Measurements from ENCODE around the gene UBE2G1.

UBE2G1 gene

DNA sequence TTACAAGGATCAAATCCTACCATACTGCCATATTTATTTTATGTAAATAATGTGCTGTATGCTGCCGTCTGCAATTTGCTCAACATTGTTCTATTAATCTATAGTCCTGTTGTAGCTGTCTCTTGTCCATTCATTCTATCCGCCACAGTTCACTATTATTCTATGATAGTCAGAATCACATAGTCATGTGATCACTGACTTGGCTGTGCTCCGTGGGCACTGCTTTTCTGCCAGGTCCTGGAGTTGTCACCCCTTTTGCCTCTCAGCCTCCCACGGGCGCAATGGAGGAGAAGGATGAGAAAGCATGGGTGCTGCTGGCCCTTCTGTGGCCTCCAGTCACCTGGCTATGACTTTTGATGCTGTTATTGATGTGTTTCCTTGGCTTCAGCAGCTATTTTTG, 65.4 kb downstream of the UBE2G1 start:
- no peak for DNase-seq (ENCODE audit: extremely low read depth, low read depth)
- TF ChIP-seq, protein P1, sequence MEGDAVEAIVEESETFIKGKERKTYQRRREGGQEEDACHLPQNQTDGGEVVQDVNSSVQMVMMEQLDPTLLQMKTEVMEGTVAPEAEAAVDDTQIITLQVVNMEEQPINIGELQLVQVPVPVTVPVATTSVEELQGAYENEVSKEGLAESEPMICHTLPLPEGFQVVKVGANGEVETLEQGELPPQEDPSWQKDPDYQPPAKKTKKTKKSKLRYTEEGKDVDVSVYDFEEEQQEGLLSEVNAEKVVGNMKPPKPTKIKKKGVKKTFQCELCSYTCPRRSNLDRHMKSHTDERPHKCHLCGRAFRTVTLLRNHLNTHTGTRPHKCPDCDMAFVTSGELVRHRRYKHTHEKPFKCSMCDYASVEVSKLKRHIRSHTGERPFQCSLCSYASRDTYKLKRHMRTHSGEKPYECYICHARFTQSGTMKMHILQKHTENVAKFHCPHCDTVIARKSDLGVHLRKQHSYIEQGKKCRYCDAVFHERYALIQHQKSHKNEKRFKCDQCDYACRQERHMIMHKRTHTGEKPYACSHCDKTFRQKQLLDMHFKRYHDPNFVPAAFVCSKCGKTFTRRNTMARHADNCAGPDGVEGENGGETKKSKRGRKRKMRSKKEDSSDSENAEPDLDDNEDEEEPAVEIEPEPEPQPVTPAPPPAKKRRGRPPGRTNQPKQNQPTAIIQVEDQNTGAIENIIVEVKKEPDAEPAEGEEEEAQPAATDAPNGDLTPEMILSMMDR (IDR thresholded peaks at IDR 0.05; ENCODE audit: low read depth, low read length), result no peak

DNA sequence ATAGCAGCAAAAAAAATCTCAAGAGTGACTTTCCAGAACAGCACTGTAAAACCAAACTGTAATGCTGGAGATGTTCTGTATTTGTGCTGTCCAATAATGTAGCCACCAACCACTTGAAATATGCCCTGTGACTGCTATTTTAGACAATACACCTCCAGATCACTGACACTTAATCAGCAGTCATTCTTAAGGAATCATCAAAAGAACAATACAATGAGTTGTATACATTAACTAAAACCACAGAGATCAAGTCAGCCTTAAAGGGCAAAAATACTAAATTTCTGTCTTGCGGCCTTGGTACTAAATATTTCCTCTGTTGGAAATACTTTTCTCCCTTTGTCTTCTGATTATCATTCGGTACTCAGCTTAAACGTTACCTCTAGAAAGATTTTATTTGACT, 69.1 kb downstream of the UBE2G1 start:
- no peak for DNase-seq (ENCODE audit: extremely low read depth, low read depth)
- TF ChIP-seq, protein P1 (IDR thresholded peaks at IDR 0.05; ENCODE audit: low read depth, low read length), result no peak

DNA sequence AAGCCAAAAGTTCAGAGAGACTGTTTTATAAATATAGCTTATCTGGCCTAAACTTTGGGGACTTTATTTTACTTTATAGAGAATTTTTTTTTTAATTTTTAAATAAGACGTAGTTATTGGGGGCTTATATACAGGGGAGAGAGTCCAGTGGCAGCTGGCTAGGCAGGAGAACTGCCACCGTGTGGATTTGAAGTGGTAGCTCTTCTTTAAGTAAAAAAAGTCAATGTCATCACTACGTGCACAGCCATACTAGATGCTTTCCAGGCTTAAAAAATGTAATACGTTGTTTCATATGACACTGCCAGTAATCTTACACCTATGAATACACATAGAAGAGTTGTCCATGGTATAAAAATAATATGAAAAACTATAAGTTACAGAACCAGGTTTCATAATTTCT, 70.8 kb downstream of the UBE2G1 start:
- TF ChIP-seq, protein P1 (IDR thresholded peaks at IDR 0.05; ENCODE audit: low read depth, low read length), result no peak
- DNase-seq (ENCODE audit: extremely low read depth, low read depth), result no peak

DNA sequence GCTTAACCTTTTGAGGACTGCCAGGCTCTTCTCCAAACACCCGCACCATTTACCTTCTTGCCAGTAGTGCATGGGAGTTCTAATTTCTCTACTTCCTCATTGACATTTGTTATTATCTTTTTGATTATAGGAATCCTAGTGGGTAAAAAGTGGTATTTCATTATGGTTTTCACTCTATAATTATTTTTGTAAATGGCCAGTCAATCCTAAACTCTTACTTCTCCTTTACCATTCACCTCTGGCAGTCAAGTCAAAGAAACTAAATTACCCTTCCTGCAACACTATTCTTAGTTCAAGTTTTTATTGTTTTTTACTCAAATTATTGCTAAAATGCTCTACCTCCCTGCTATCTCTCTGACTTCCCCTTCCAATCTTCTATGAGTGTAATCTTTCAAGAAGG, 72.9 kb downstream of the UBE2G1 start:
- DNase-seq (ENCODE audit: extremely low read depth, low read depth), result no peak

DNA sequence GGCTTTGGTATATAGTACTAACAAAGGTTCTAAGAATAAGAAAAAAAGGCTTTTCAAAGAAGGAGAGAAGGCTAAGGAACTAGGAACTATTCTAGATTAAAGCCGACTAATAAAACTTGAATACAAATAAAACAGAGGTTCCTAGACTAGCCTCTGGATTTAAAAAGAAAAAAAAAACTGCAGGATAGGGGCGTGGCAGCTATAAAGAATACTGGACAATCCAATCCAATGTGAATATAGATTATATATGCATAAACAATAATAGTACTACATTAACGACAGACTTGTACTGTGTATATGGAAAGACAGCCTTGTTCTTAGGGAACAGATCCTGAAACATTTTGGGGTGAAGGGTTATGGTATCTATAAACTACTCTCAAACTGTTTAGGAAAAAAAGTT, 78.8 kb downstream of the UBE2G1 start:
- TF ChIP-seq, protein P1 (IDR thresholded peaks at IDR 0.05; ENCODE audit: low read depth, low read length), result no peak
- DNase-seq (ENCODE audit: extremely low read depth, low read depth), result no peak

More for the DNA sequence above, 72.9 kb downstream of the UBE2G1 start:
- TF ChIP-seq, protein P1 (IDR thresholded peaks at IDR 0.05; ENCODE audit: low read depth, low read length), result no peak

DNA sequence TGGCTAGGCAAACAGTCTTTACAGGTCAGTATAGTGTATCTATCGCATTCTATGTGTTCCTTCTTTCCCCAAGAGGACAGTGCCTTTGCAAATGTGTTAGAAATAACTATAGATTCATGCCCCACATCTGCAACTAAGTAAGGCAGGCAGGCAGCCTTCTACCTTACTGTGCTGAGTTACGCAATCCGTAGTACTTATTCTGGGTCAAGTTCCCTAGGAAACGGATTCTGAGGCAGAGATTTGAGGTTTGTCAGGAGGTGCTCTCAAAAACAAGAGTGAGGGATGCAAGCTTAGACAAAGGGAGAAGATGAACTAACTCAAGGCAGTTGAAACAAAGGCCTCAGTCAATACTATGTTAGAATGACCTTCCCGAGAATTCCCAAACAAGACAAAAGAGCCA, 90.0 kb downstream of the UBE2G1 start:
- no peak for DNase-seq (ENCODE audit: extremely low read depth, low read depth)
- TF ChIP-seq, protein P1 (IDR thresholded peaks at IDR 0.05; ENCODE audit: low read depth, low read length), result no peak

DNA sequence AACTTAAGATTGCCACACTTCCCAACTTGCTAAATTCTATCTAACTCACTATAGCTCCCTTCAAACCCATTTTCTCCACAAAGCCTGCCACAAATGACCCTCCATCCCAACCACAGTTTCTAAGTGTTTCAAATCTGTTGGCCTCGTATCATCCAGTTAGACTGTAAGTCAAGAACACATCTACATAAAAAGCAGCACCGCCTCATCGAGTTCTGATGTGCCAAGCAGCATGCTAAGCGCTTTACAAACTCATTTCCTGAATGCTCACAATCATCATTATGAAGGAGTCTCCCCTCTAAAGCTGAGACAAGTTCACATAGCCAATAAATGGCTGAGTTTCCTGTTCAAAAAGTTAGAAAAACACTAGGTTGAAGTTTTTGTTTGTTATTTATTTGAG, 93.5 kb downstream of the UBE2G1 start:
- no peak for DNase-seq (ENCODE audit: extremely low read depth, low read depth)
- TF ChIP-seq, protein P1 (IDR thresholded peaks at IDR 0.05; ENCODE audit: low read depth, low read length), result no peak

Data from AG09319 (cell line).